Left ventricle myocardium inferior (tissue), 1 donor: ENCODE measurements around the gene NMNAT1. TPM values are rescaled to one million over a fixed set of nuclear protein-coding genes. Genes with fewer than 3 reads are reported as not detected.
A peak's percentile ranks its signal among the peaks of the same experiment; 100 is the strongest.

Experiments
- DNase-seq: peaks from one replicate; pipeline ENCODE4 v3.0.0-alpha.2; 2020
- H3K27ac ChIP-seq: fragments of 200-600 bp; replicated peaks from 2 replicates; pipeline ENCODE4 v1.8.0; 2021
- H3K27me3 ChIP-seq: fragments of 200-600 bp; 2 replicates; pipeline ENCODE4 v1.8.0; 2021; ENCODE audit warnings: low read depth
- H3K36me3 ChIP-seq: fragments of 200-600 bp; 2 replicates; pipeline ENCODE4 v1.8.0; 2021
- H3K4me1 ChIP-seq: fragments of 200-600 bp; 2 replicates; pipeline ENCODE4 v1.8.0; 2021
- H3K4me3 ChIP-seq: fragments of 200-600 bp; 2 replicates; pipeline ENCODE4 v1.8.0; 2021; ENCODE audit warnings: mild to moderate bottlenecking, moderate library complexity
- H3K9me3 ChIP-seq: fragments of 200-600 bp; replicated peaks from 2 replicates; pipeline ENCODE4 v1.8.0; 2021
- CTCF ChIP-seq: fragments of 200-600 bp; IDR thresholded peaks from 2 replicates; pipeline ENCODE4 v1.8.0; 2021; ENCODE audit warnings: antibody characterized with exemption, mild to moderate bottlenecking, borderline replicate concordance
- intact Hi-C: fragments of 100-400 bp; cut with micrococcal nuclease; formaldehyde crosslinking; loops from one replicate; pipeline ENCODE4 v1.11.0; 2022
- total RNA-seq: library from RNA; stranded (reverse); fragmentation: NEBNext Ultra II Directional; extraction: Animal tissue kit (Norgen Biotek cat#: 25700); gene quantifications from one replicate; pipeline ENCODE4 v1.2.1, GENCODE V29; 2021
- donor health status: DM: no; HTN: yes; CAD: no; lungs with severe emphysema.

Gene NMNAT1
- total RNA-seq, 1 donor from 2014 or later, result 22.2 TPM

- peak overlapping the region; percentile 17 for H3K4me3 ChIP-seq
- TF ChIP-seq CTCF, result no peak
- H3K27ac ChIP-seq, result peak overlapping the region; percentile 71
- peaks cover 16% of the 10 kb centered on the region for H3K4me1 ChIP-seq
- DNase-seq, result no peak
- no peaks in the 10 kb centered on the region for H3K27me3 ChIP-seq
- H3K36me3 ChIP-seq, result no peaks in the 10 kb centered on the region
- no peaks in the 10 kb centered on the region for H3K9me3 ChIP-seq
- intact Hi-C loops, result no loop called here
These were observed 20.9 kb upstream of the NMNAT1 start for GRCh38 chr1:9922342-9922741.

- no peaks in the 10 kb centered on the region for H3K27me3 ChIP-seq
- TF ChIP-seq CTCF, result no peak
- H3K9me3 ChIP-seq, result no peaks in the 10 kb centered on the region
- H3K36me3 ChIP-seq, result peaks cover 27% of the 10 kb centered on the region
- intact Hi-C loops, result no loop called here
- H3K4me1 ChIP-seq, result peaks cover 21% of the 10 kb centered on the region
- no peak overlapping the region for H3K4me3 ChIP-seq
- H3K27ac ChIP-seq, result no peak overlapping the region
- DNase-seq, result no peak
These were observed 16.0 kb upstream of the NMNAT1 start for GRCh38 chr1:9927259-9927658.

GRCh38 chr1:9929431-9930385 is 13.6 kb upstream of the NMNAT1 start:
- Histone ChIP-seq H3K9me3 (no peaks in the 10 kb centered on the region), H3K27ac (peak overlapping the region; percentile 54), H3K36me3 (peaks cover 51% of the 10 kb centered on the region), H3K4me1 (peaks cover 11% of the 10 kb centered on the region), H3K27me3 (no peaks in the 10 kb centered on the region), H3K4me3 (no peak overlapping the region)
- intact Hi-C loops, result no loop called here
- no peak for DNase-seq
- no peak for TF ChIP-seq CTCF

- intact Hi-C loops, result loop anchor here (10.0 kb wide), 1 partner anchor 68 kb away; no protein-coding TSS in a partner anchor
- Histone ChIP-seq H3K4me3 (peak overlapping the region; percentile 78), H3K27ac (peak overlapping the region; percentile 94), H3K27me3 (no peaks in the 10 kb centered on the region), H3K36me3 (peaks cover 21% of the 10 kb centered on the region), H3K4me1 (peaks cover 43% of the 10 kb centered on the region), H3K9me3 (no peaks in the 10 kb centered on the region)
- no peak for DNase-seq
- peak; percentile 54 for TF ChIP-seq CTCF
These were observed 806 bp upstream of the NMNAT1 start for GRCh38 chr1:9942399-9942938.

- intact Hi-C loops, result loop anchor here (10.0 kb wide), 1 partner anchor 72 kb away; no protein-coding TSS in a partner anchor
- no peak for DNase-seq
- no peak for TF ChIP-seq CTCF
- Histone ChIP-seq H3K9me3 (no peaks in the 10 kb centered on the region), H3K4me1 (peaks cover 53% of the 10 kb centered on the region), H3K27me3 (no peaks in the 10 kb centered on the region), H3K4me3 (no peak overlapping the region), H3K27ac (no peak overlapping the region), H3K36me3 (peaks cover 11% of the 10 kb centered on the region)
These were observed 3.0 kb downstream of the NMNAT1 start for GRCh38 chr1:9946315-9946714.
